ENCODE data around the gene CC2D2A.

GRCh38 chr4:15605537-15605936, 135.9 kb downstream of the CC2D2A start:
- TF ChIP-seq GATA3 (IDR thresholded peaks at IDR 0.05; ENCODE audit: low read depth, low read length) (no peak), GATA2 (IDR thresholded peaks at IDR 0.05; ENCODE audit: low read depth, low read length) (no peak)
